HepG2 (cell line): ENCODE results near the gene IFI35. TPM values are rescaled to one million over a fixed set of nuclear protein-coding genes. Genes with fewer than 3 reads are reported as not detected.

Experiments used
- AGO2 ChIP-seq: fragments of 200-400 bp; formaldehyde crosslinking; optimal IDR thresholded peaks from 2 replicates; pipeline ENCODE3; 2017; ENCODE audit warnings: mild to moderate bottlenecking, low read depth, low read length, moderate library complexity
- CHCHD3 ChIP-seq: sonication (generic); formaldehyde crosslinking; IDR thresholded peaks from 2 replicates; pipeline ENCODE4 v1.8.0; 2022; ENCODE audit warnings: mild to moderate bottlenecking, missing genetic modification reagents, moderate library complexity
- NFYC ChIP-seq: IDR thresholded peaks from 2 replicates; pipeline ENCODE4 v1.6.1; 2016; ENCODE audit warnings: missing genetic modification reagents, missing compliant biosample characterization
- PCBP1 ChIP-seq: fragments of 200-400 bp; formaldehyde crosslinking; IDR thresholded peaks from 2 replicates; pipeline ENCODE4 v1.6.1; 2017; ENCODE audit warnings: mild to moderate bottlenecking, low read depth, low read length, borderline replicate concordance
- SMAD1 ChIP-seq: sonication (generic); formaldehyde crosslinking; IDR thresholded peaks from 2 replicates; pipeline ENCODE4 v1.4.0; 2020; ENCODE audit warnings: missing genetic modification reagents, low read depth, mild to moderate bottlenecking, borderline replicate concordance
- U2AF1 ChIP-seq: fragments of 200-400 bp; formaldehyde crosslinking; optimal IDR thresholded peaks from 2 replicates; pipeline ENCODE3; 2017; ENCODE audit warnings: mild to moderate bottlenecking, low read depth, low read length
- ZMYM2 ChIP-seq: sonication (generic); formaldehyde crosslinking; IDR thresholded peaks from 2 replicates; pipeline ENCODE4 v1.8.0; 2022; ENCODE audit warnings: mild to moderate bottlenecking, missing genetic modification reagents
- ZNF225 ChIP-seq: sonication (generic); formaldehyde crosslinking; IDR thresholded peaks from 2 replicates; pipeline ENCODE4 v1.4.0; 2020; ENCODE audit warnings: mild to moderate bottlenecking, missing genetic modification reagents
- ZNF44 ChIP-seq: sonication (generic); formaldehyde crosslinking; IDR thresholded peaks from 2 replicates; pipeline ENCODE4 v1.5.1; 2020; ENCODE audit warnings: mild to moderate bottlenecking, missing genetic modification reagents
- ZNF484 ChIP-seq: sonication (generic); formaldehyde crosslinking; IDR thresholded peaks from 2 replicates; pipeline ENCODE4 v1.5.1; 2020; ENCODE audit warnings: mild to moderate bottlenecking, low read depth, missing genetic modification reagents, borderline replicate concordance
- ZNF709 ChIP-seq: sonication (generic); formaldehyde crosslinking; IDR thresholded peaks from 2 replicates; pipeline ENCODE4 v1.5.0; 2020; ENCODE audit warnings: mild to moderate bottlenecking, missing genetic modification reagents
- ZNF776 ChIP-seq: sonication (generic); formaldehyde crosslinking; IDR thresholded peaks from 2 replicates; pipeline ENCODE4 v1.4.0; 2020; ENCODE audit warnings: mild to moderate bottlenecking, missing genetic modification reagents
- ZNF777 ChIP-seq: sonication (generic); formaldehyde crosslinking; IDR thresholded peaks from 2 replicates; pipeline ENCODE4 v1.4.0; 2020; ENCODE audit warnings: missing genetic modification reagents
- ZNF790 ChIP-seq: sonication (generic); formaldehyde crosslinking; IDR thresholded peaks from 2 replicates; pipeline ENCODE4 v1.8.0; 2022; ENCODE audit warnings: missing genetic modification reagents, mild to moderate bottlenecking, borderline replicate concordance
- ZSCAN20 ChIP-seq: sonication (generic); formaldehyde crosslinking; IDR thresholded peaks from 2 replicates; pipeline ENCODE4 v1.4.0; 2020; ENCODE audit warnings: missing genetic modification reagents, mild to moderate bottlenecking, borderline replicate concordance
- ZSCAN31 ChIP-seq: sonication (generic); formaldehyde crosslinking; IDR thresholded peaks from 2 replicates; pipeline ENCODE4 v1.5.0; 2020; ENCODE audit warnings: low read depth, mild to moderate bottlenecking, missing genetic modification reagents
- polyA plus RNA-seq, 8 experiments: library from polyadenylated mRNA; depleted of rRNA in 3 of 8; stranded (reverse) in 7 of 8; unstranded in 1 of 8; fragments of >200 nt; fragmentation: Illumina TruSeq in 4 of 8; extraction: Trizol in 4 of 8; gene quantifications; 2 replicates each; pipeline versions ENCODE4 v1.2.1 to v1.2.3, GENCODE V29; 2011 to 2016; ENCODE audit warnings: low read depth in 4 of 8, missing spikeins in 1 of 8, mixed read lengths in 1 of 8; ENCODE audit not compliant: insufficient read depth in 1 of 8
- total RNA-seq, 5 experiments: library from RNA; depleted of rRNA; stranded (reverse); fragments of >200 nt; fragmentation: Illumina TruSeq; extraction: Trizol; gene quantifications; 2 replicates each; pipeline ENCODE4 v1.2.3, GENCODE V29; 2016; ENCODE audit warnings: low read depth in 1 of 5
- TF ChIP-seq, protein P1 (sequence below): sonication (generic); formaldehyde crosslinking; IDR thresholded peaks from 2 replicates; pipeline ENCODE4 v1.4.0; 2020; ENCODE audit warnings: missing genetic modification reagents
- TF ChIP-seq, protein P2 (sequence below): sonication (generic); formaldehyde crosslinking; IDR thresholded peaks from 2 replicates; pipeline ENCODE4 v1.5.0; 2020; ENCODE audit warnings: mild to moderate bottlenecking, missing genetic modification reagents, borderline replicate concordance
- TF ChIP-seq, protein P3 (sequence below): sonication (generic); formaldehyde crosslinking; IDR thresholded peaks from 2 replicates; pipeline ENCODE4 v1.8.1; 2023; ENCODE audit warnings: mild to moderate bottlenecking, missing genetic modification reagents, borderline replicate concordance
- TF ChIP-seq, protein P4 (sequence below): sonication (generic); formaldehyde crosslinking; IDR thresholded peaks from 2 replicates; pipeline ENCODE4 v1.4.0; 2020; ENCODE audit warnings: missing genetic modification reagents

IFI35 gene
- total and polyA plus RNA-seq, 2 of the 13 experiments (the other 11 are each of a cell fraction or from before 2014, with no cell fraction given) = 28.9 to 38.1 TPM

DNA sequence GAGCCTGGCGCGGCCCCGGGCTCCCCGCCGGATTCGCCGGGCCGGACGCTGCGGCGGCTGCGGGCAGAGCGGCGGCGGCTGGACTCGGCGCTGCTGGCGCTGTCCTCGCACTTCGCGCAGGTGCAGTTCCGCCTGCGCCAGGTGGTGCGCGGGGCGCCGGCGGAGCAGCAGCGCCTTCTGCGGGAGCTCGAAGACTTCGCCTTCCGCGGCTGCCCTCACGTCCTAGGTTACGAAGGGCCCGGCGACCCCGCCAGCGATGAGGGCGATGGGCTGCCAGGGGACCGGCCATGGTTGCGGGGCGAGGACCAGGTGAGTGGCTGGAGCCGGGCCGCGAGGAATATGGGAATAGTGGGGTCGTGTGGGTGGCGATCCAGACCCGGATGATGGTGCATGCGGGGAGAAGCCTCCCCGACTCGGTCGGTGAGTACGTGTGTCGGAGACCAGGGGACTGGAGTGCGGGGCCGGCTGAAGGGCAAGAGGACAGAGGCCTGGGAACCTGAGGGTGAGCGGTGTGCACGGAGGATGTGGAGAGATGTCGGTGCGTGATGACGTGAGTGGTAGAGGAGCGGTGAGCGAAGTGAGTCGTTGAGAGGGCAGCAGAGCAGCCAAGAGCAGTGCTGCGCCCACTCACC is 25.7 kb upstream of the IFI35 start (continued):
- TF ChIP-seq, protein P1, sequence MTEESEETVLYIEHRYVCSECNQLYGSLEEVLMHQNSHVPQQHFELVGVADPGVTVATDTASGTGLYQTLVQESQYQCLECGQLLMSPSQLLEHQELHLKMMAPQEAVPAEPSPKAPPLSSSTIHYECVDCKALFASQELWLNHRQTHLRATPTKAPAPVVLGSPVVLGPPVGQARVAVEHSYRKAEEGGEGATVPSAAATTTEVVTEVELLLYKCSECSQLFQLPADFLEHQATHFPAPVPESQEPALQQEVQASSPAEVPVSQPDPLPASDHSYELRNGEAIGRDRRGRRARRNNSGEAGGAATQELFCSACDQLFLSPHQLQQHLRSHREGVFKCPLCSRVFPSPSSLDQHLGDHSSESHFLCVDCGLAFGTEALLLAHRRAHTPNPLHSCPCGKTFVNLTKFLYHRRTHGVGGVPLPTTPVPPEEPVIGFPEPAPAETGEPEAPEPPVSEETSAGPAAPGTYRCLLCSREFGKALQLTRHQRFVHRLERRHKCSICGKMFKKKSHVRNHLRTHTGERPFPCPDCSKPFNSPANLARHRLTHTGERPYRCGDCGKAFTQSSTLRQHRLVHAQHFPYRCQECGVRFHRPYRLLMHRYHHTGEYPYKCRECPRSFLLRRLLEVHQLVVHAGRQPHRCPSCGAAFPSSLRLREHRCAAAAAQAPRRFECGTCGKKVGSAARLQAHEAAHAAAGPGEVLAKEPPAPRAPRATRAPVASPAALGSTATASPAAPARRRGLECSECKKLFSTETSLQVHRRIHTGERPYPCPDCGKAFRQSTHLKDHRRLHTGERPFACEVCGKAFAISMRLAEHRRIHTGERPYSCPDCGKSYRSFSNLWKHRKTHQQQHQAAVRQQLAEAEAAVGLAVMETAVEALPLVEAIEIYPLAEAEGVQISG (CRISPR knock-in tag) = peak; percentile 68
- peak; percentile 73; the same call in 1 of the 2 replicates for TF ChIP-seq ZNF225 (CRISPR knock-in tag)
- TF ChIP-seq ZNF776 (CRISPR knock-in tag) = peak; percentile 56; the same call in 1 of the 2 replicates
- TF ChIP-seq, protein P2, sequence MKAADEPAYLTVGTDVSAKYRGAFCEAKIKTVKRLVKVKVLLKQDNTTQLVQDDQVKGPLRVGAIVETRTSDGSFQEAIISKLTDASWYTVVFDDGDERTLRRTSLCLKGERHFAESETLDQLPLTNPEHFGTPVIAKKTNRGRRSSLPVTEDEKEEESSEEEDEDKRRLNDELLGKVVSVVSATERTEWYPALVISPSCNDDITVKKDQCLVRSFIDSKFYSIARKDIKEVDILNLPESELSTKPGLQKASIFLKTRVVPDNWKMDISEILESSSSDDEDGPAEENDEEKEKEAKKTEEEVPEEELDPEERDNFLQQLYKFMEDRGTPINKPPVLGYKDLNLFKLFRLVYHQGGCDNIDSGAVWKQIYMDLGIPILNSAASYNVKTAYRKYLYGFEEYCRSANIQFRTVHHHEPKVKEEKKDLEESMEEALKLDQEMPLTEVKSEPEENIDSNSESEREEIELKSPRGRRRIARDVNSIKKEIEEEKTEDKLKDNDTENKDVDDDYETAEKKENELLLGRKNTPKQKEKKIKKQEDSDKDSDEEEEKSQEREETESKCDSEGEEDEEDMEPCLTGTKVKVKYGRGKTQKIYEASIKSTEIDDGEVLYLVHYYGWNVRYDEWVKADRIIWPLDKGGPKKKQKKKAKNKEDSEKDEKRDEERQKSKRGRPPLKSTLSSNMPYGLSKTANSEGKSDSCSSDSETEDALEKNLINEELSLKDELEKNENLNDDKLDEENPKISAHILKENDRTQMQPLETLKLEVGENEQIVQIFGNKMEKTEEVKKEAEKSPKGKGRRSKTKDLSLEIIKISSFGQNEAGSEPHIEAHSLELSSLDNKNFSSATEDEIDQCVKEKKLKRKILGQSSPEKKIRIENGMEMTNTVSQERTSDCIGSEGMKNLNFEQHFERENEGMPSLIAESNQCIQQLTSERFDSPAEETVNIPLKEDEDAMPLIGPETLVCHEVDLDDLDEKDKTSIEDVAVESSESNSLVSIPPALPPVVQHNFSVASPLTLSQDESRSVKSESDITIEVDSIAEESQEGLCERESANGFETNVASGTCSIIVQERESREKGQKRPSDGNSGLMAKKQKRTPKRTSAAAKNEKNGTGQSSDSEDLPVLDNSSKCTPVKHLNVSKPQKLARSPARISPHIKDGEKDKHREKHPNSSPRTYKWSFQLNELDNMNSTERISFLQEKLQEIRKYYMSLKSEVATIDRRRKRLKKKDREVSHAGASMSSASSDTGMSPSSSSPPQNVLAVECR (CRISPR knock-in tag) = peak; percentile 85
- TF ChIP-seq U2AF1 = no peak
- TF ChIP-seq ZMYM2 (CRISPR knock-in tag) = no peak
- peak; percentile 71 for TF ChIP-seq ZNF709 (CRISPR knock-in tag)
- TF ChIP-seq CHCHD3 (CRISPR knock-in tag) = 0 out of 2 replicates have a peak, but pooled peaks have one; percentile 17
- no peak for TF ChIP-seq ZNF484 (CRISPR knock-in tag)
- TF ChIP-seq, protein P3, sequence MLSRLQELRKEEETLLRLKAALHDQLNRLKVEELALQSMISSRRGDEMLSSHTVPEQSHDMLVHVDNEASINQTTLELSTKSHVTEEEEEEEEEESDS (CRISPR knock-in tag) = no peak
- TF ChIP-seq ZNF44 = no peak; the same call in none of the 2 replicates
- TF ChIP-seq PCBP1 = no peak
- peak; percentile 28 for TF ChIP-seq ZNF777 (CRISPR knock-in tag)
- TF ChIP-seq, protein P4, sequence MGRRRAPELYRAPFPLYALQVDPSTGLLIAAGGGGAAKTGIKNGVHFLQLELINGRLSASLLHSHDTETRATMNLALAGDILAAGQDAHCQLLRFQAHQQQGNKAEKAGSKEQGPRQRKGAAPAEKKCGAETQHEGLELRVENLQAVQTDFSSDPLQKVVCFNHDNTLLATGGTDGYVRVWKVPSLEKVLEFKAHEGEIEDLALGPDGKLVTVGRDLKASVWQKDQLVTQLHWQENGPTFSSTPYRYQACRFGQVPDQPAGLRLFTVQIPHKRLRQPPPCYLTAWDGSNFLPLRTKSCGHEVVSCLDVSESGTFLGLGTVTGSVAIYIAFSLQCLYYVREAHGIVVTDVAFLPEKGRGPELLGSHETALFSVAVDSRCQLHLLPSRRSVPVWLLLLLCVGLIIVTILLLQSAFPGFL (CRISPR knock-in tag) = no peak
- TF ChIP-seq ZSCAN31 (CRISPR knock-in tag) = peak; percentile 77; the same call in 1 of the 2 replicates
- no peak for TF ChIP-seq SMAD1
- no peak for TF ChIP-seq NFYC (CRISPR knock-in tag)
- 0 out of 2 replicates have a peak, but pooled peaks have one; percentile 6 for TF ChIP-seq ZSCAN20 (CRISPR knock-in tag)
- peak; percentile 80 for TF ChIP-seq AGO2
- TF ChIP-seq ZNF790 (CRISPR knock-in tag) = peak; percentile 92
